DOHH2 (cell line): ENCODE data around the gene PBOV1.

Source experiments
- CTCF ChIP-seq: fragments of 200-600 bp; sonication (generic); IDR thresholded peaks from one replicate; pipeline ENCODE4 v1.5.1; 2014; ENCODE audit warnings: antibody characterized with exemption, mild to moderate bottlenecking, low read depth, low read length; ENCODE audit not compliant: poor library complexity, severe bottlenecking
- EZH2phosphoT487 ChIP-seq: fragments of 200-600 bp; sonication (generic); IDR thresholded peaks from 2 replicates; pipeline ENCODE4 v1.6.1; 2017; ENCODE audit warnings: borderline replicate concordance, mild to moderate bottlenecking, antibody characterized with exemption, low read length, moderate library complexity, mixed read lengths

GRCh38 chr6:138239774-138240173 lies 21.5 kb upstream of the PBOV1 start:
- no peak for TF ChIP-seq CTCF
- TF ChIP-seq EZH2phosphoT487 = no peak
